ENCODE measurements around the gene CEP128. TPM values are rescaled to one million over a fixed set of nuclear protein-coding genes. Genes with fewer than 3 reads are reported as not detected.

The CEP128 gene
- total RNA-seq, 1 experiment from 2014 or later = 16.4 TPM

- no peaks in the 10 kb centered on the region for H3K27me3 ChIP-seq (ENCODE audit: insufficient read depth, low read length)
- H3K4me2 ChIP-seq (ENCODE audit: low read length) = peak overlapping the region; percentile 68
- CTCF ChIA-PET = interaction anchor here (1.6 kb wide), 1 partner anchor 45 kb away, joined by 4 read pairs; no protein-coding TSS in a partner anchor
- H2AFZ ChIP-seq (ENCODE audit: low read depth, low read length, poor library complexity, severe bottlenecking) = peak overlapping the region; percentile 62
- H3K9me2 ChIP-seq (ENCODE audit: insufficient read depth) = no peaks in the 10 kb centered on the region
- peaks cover 6% of the 10 kb centered on the region; the same call in 1 of the 2 replicates for H3K79me2 ChIP-seq (ENCODE audit: insufficient read depth, low read length)
- POLR2A ChIA-PET = interaction anchor here (1.0 to 1.3 kb wide), 4 partner anchors 18 to 279 kb away, joined by 4 to 5 read pairs (median 4); partner anchors contain the start of gene GTF2A1
- RAD21 ChIA-PET (ENCODE audit: low non-redundant PET in 1 of 2, low total read pairs in 2 of 2, uncharacterized antibody in 2 of 2, unreplicated experiment in 2 of 2) = interaction anchor here in 1 of 2 experiments (0.6 kb wide), 1 partner anchor 30 kb away, joined by 3 read pairs; no protein-coding TSS in a partner anchor
- peak overlapping the region; percentile 37 for H3K27ac ChIP-seq (ENCODE audit: low read depth, low read length)
- peak overlapping the region; percentile 46 for H3K9ac ChIP-seq (ENCODE audit: low read length)
- H3K9me3 ChIP-seq (ENCODE audit: control insufficient read depth in 1 of 2, insufficient read depth in 1 of 2, low read depth in 1 of 2, low read length in 2 of 2) = no peaks in the 10 kb centered on the region
- peaks cover 4 to 29% of the 10 kb centered on the region in 2 experiments; a peak in 2 of 4 replicates for H3K4me1 ChIP-seq (ENCODE audit: control insufficient read depth in 1 of 2, insufficient read depth in 2 of 2, low read length in 2 of 2)
- no peaks in the 10 kb centered on the region for H3K36me3 ChIP-seq (ENCODE audit: control insufficient read depth in 1 of 2, insufficient read depth in 2 of 2, low read length in 2 of 2)
- TF ChIP-seq, protein P1, sequence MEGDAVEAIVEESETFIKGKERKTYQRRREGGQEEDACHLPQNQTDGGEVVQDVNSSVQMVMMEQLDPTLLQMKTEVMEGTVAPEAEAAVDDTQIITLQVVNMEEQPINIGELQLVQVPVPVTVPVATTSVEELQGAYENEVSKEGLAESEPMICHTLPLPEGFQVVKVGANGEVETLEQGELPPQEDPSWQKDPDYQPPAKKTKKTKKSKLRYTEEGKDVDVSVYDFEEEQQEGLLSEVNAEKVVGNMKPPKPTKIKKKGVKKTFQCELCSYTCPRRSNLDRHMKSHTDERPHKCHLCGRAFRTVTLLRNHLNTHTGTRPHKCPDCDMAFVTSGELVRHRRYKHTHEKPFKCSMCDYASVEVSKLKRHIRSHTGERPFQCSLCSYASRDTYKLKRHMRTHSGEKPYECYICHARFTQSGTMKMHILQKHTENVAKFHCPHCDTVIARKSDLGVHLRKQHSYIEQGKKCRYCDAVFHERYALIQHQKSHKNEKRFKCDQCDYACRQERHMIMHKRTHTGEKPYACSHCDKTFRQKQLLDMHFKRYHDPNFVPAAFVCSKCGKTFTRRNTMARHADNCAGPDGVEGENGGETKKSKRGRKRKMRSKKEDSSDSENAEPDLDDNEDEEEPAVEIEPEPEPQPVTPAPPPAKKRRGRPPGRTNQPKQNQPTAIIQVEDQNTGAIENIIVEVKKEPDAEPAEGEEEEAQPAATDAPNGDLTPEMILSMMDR (IDR thresholded peaks at IDR 0.05 in 2 of 3, conservative IDR thresholded peaks at IDR 0.05 in 1 of 3; ENCODE audit: borderline replicate concordance in 1 of 3, insufficient read depth in 1 of 3, low read depth in 2 of 3, low read length in 2 of 3) = no peak
- TF ChIP-seq JUND (IDR thresholded peaks at IDR 0.05) (no peak), EGR1 (IDR thresholded peaks at IDR 0.05; ENCODE audit: low read depth) (no peak), CEBPB (IDR thresholded peaks at IDR 0.05; ENCODE audit: low read depth) (no peak), ZFX (IDR thresholded peaks at IDR 0.05) (no peak), ZNF274 (IDR thresholded peaks at IDR 0.05; ENCODE audit: low read depth, low read length) (no peak), RAD21 (IDR thresholded peaks at IDR 0.05; ENCODE audit: low read depth) (no peak)
- TF ChIP-seq, protein P2, sequence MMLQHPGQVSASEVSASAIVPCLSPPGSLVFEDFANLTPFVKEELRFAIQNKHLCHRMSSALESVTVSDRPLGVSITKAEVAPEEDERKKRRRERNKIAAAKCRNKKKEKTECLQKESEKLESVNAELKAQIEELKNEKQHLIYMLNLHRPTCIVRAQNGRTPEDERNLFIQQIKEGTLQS (IDR thresholded peaks at IDR 0.05) = no peak
- BruUV-seq (replicated peaks) = no TSS peak
- intact Hi-C loops (cut with micrococcal nuclease) = loop anchor here (5.0 kb wide), 1 partner anchor 275 kb away; no protein-coding TSS in a partner anchor
- ATAC-seq (no peak), DNase-seq (ENCODE audit: low read depth, low spot score) (no peak)
- H4K20me1 ChIP-seq (ENCODE audit: insufficient read depth) = no peaks in the 10 kb centered on the region
- H3K4me3 ChIP-seq (replicated peaks in 1 of 2; ENCODE audit: low read depth in 1 of 2, low read length in 2 of 2) = peak overlapping the region; percentile 62 to 89
Measured at GRCh38 chr14:80942191-80942600, 658 bp upstream of the CEP128 start.

Data from HCT116 (cell line).